T1000 (cell line): ENCODE results near the gene CCDC91.
A peak's percentile ranks its signal among the peaks of the same experiment; 100 is the strongest.

Source experiments
- DNase-seq: peaks from one replicate; lab custom pipeline; 2025; ENCODE audit warnings: mixed read lengths; lab: John Stamatoyannopoulos, UW

The CCDC91 gene

DNA sequence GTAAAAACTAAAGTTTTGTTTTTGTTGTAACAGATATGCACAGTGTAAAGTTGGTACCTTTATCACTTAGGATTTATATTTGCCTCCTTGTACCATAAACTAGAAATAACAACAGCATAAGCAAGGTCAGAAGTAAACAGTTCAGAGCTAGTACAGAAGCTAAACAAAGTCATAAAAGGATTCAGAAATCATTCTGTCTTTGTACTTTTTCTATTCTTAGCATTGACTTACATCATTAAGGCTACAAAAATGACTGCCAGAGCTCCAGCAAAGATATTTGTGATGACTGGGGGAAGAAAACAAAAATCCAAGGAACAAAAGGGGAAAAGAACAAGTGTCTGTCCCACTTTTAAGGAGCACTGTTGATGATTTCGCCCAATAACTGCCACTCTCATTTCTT, 347.2 kb downstream of the CCDC91 start:
- no peak for DNase-seq

DNA sequence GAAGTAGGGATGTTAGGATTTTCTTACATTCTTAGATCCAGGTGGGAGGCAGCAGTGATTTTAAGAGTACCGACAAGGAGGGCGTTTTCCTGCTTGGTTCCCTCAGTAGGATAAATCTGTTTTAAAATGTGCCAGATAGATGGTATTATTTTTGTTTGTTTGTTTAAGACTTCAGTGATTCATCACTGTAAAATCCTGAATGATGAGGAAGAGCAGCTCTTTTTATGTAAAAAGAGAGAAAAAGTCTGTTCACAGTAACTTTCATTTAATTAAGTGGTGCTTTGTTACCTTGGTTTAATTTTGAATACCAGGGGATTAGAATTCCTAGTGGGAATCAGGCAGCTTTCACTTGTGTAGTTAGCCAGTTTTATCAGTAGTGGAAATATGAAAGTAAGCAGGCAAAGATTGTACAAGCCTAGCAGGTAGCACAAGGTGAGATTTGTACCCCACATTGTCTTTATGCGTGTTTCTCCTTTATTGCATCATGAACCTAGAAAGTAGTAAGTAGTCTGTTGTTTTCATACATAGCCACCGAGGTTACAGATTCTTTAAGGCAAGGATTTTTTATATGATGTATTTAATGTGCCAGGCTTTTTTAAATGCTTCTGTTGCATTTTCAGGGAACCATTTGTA, 349.6 kb downstream of the CCDC91 start:
- DNase-seq: no peak

DNA sequence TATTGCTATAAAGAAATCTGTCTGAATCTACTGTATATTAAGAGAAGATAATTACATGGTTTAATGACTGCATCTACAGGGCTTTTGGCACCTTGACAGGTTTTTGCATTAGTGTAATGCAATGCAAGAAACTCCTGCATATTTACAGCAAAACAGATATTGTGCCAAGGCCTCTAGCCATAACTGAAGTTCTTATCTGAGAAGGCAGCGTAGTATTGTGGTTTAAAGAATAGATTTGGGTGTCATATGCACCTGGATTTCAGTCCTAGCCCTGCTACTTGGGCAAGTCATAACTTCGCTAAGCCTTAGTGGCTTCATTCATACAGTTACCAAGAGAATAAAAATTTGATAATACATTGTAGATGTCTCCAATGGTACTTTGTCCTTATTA, 350.1 kb downstream of the CCDC91 start:
- no peak for DNase-seq

DNA sequence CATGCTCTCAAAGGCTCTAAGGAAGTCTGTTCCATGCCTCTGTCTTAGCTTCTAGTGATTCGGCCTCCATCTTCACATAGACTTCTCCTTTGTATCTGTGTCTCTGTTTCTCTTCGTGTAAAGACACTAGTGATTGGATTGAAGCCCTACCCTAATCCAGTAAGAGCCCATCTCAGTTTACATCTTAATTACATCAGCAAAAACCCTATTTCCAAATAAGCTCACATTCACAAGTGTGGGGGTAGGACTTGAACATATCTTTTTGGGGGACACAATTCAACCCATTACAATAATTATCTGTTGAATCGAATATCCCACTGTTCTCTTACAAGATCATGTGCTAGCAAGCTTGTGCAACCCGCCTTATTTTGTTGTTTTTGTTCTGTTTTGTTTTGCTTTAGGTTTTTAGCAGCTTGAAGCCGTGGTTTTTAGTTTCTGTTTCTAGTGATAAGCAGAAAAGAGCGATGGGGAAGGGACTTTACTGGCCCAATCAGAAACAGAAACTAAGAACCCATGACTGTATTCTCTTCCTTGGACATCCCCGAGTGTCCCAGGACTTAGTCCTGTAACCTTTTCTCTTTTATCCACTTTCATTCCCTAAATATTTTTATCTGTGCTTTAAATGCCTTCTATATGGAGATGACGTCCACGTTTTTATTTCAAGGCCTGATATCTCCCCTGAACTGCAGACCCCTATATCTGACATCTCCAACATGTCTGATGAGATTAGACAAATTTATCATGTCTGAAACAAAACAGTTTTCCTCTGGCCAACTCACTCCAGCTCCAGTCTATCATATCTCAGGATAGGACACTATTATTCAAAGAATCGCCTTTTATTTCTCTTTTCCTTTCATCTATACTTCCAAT, 353.0 kb downstream of the CCDC91 start:
- no peak for DNase-seq

DNA sequence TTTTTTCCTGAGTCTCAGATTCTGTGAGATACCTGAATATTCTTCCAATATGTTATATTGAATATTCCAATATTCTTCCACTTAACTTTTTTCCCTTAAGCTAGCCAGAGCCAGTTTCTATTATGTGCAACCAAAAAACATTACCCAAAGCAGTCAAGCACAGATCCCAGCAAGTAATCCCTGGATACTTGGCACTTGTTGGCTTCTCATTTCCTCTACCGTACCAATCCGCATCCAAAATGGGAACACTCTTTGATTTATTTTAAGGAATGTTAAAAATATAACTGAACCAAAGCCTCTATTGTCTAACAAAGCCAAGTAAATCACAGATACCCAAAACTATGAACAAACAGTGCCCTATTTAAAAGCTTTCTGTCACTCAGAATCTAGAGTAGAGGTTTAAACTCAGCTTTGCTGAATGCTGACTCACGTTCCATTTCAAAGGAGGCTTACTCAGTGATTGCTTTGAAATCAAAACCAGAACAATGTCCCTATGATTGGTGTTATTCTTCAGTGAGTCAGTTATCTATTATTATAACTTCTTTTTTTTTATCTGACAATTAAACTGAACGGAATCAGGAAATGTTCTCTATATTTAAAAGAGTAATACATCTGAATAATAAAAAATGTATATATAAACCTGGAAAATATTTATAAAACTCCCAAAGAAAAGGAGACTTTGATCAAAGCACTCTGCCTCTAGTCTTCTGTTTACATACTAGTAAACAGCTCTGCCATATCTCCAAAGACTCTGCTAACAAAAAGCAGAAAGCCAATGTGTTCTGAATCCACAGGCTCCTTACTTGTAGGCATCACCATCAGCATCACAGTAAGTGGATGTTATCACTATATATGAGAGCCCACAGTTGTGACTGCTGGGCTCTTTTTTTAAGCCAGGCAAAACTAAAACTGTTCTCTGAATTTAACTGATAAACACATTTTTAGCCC, 360.8 kb downstream of the CCDC91 start:
- DNase-seq: no peak

DNA sequence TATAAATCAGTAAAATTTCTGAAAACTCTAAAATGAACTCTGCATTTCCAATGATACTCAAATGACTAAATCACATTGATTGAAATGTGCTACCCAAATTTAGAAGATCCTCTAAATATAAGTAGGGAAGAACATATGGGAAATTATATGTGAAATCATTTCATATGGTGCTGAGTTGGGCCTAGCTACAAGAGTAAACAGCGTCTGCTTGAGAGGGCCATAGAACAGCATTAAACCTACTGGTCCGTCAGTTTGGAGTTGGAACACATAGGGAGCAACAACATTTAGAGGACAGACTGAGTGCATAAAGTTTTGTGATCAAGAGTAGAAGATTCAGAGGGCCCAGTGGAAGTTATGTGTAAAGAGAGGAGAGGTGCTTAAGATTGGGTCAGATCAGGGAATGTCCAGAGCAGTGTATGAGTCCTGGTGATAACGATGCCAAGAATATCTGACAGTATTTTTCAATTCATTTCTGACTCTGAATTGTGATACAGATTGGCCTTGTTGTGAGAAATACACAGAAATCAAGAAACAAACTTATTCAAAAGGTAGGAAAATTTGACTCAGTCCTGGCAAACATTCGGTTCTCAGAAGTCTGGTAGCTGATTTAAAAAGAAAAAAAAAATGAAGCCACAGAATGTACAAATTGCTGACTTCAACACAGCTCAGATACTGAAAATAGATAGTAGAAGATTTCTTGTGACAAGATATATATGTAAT, 362.2 kb downstream of the CCDC91 start:
- DNase-seq: no peak

DNA sequence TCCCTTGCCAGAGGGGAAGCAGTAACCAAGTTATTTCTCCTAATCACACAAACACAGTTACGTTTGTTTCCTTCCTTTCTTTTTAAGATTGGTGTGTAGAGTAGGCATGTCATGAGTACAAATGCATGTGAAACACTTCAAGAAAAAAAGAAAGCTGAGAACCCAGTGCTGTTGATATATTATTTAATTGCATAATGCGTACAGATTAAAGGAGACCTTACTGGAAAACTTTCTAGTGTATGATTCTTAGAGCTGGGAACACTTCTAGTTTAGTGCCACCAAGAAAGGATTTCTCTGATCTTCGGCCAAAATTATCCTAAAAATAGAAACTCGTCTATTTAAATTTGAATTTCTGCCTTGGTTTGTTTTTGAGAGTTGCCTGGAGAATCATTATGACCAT, 365.5 kb downstream of the CCDC91 start:
- DNase-seq: no peak

DNA sequence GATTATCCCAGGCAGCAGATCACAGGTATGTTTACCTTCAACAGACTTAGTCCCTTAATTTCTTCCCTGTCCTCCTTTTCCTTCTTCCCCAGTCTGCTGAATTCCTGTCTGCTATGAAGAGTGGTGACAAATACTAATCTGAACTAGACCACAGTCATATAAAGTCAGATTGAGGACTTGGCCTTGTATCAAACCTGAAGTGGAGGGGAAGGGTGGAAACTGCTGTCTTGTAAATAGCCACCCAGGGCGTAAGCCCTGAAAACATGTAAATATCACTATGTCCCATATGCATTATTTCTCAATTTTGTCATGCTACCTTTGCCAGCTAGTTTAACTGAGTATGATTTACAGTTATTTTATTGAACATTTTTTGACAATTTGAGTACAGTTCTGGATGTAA, 368.0 kb downstream of the CCDC91 start:
- no peak for DNase-seq

DNA sequence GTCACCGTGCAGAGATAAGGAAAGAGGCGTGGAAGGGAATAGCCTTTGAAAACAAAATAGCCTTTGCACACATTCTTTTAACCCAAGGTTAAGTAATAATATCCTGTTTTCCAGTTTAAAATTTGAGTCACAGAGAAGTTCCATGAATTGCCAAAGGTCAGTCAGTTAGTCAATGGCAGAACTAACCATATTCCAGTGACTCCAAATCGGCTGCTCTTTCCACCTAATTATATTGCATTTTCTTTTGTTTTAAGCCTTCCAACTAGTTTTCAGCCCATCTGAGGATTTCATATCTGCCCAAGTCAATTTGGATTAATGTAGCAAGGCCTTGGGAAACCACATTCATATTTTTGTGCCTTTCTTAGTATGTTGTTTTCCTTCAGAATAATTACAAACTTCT, 373.0 kb downstream of the CCDC91 start:
- no peak for DNase-seq

DNA sequence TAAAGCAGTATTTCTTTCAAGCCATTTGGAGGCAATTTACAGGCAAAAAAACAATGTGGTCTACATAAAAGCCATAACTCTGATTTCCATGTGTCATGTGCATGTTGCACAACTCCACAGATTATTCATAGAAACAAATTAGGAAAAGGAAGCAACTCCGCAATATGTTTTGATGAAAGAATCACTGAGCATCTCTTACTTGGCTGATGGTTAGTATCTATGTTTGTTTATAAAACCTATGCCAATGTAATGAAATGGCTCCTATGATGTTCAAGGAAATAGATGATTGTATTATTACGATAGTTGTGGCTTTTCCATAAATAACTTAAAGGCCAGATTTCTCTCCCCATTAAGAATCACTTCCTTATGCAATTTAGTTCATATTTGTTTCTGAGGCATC, 373.7 kb downstream of the CCDC91 start:
- DNase-seq: no peak

DNA sequence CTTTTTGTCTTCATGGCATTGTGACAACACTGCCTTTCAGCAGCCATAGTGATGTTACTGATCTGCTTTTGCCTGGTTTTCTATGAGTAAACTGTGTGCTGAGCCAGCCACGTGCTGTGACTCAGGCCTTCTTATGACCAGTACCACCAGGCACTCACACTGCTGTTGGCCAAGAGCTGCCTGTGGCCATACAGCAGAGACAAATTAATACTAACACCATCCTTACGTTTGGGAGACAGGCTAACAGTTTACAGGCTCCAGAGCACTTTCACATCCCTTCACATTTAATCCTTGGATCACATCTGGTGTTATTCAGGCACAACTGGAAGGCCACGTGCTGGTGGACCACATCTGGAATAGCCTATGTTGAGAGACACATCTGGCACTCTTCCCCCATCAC, 377.9 kb downstream of the CCDC91 start:
- peak; percentile 39 for DNase-seq

DNA sequence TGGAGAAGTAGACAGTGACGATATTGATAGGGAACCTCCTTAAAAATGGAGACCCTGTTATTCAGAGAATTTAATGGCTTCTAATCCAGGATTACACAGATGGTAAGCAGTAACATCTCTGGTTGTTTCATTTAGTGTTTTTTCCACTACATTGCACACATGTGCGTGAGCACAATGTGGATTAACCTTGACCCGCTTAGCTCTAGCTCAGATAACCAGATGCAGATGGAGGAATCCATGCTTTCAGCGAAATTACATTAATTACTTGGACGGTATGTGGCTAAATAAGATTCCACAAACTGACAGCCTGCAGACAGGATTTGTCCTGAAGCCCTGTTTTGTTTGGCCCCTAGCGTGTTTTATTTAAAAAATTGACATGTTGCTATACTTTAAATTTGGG, 378.4 kb downstream of the CCDC91 start:
- DNase-seq: no peak

DNA sequence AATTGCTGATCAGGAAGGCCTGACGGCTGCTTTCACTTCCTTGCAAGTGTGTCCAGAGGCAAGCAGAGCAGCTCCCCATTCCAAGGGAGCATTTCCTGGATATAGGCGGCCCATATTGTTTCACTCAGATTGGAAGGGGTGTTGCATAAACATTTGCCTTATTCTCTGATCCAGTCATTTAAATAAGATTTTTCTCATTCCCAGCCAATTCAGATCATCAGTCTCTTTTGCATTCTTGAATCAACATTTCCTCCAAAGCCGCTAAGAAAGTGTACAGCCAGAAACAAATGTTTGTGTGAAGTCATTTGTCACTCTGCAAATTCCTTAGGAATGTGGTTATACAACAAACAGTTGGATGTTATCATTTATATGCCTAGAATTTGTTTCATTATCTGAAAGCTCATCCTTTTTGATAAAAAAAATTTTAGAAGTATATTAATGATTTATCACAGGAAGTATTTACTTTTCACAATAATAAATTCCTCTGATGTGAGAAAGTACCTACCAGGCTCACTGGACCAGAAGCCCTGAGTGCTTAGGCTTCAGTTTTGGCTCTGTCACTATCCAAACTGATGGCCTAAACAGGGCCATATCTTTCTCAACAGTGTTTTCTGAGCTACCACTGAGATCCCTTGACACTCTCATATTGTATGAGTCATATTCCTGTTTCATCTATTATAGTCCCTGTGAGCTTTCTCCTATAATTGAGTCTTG, 379.6 kb downstream of the CCDC91 start:
- no peak for DNase-seq

DNA sequence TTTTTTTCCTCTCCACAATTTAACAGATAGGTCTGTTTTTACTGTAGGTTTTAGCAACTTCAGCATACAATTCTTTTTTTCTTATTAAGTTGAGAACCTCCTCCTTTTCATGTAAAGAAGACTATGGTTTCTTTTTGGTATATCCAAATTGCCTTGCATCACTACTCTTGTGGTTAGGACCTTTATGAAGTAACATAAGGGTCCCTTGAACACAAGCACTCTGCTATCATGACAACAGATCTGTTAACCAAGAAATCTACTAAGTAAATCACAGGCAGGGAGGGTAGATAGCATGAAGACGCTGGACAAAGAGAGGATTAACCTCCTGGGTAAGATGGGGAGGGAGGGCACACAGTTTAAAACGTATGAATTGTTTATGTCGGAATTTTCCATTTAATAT, 380.6 kb downstream of the CCDC91 start:
- no peak for DNase-seq

DNA sequence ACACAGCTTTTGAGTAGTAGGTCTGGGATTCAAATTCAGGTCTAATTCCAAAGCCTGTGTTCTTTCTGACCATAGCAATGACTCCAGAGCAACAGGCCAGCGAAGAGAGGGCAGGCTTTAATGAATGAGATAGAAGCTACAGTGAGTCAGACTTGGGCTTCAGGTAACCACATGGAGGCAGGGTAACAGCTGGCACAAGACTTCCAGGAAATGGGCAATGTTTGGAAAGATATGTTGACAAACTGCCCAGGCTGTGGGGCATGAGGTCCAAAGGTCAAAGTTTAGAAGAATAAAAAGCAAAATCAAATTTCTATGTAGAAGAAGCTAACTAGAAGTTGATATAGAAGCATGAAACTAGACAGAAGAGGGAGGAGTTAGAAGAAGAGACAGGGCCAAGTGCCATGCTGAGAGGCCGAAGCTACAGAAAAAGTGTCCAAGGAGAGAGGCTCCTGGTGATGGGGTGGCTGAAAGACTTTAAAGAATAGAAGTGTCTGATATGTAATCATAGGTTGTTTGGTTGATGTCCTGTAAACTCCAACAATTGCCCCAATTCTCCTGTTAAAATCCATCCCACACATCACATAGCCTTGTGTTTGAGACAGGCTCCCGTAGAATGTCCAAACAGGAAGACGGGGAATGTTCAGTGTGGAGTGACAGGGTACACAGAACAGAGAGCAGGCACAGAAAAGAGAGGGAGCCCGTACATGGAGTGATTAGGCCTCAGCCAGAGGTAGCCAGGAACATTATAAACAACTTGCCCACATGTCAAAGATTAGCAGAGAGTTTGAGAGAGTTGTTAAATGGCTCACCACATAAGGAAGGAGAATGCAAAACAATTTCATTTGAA, 384.7 kb downstream of the CCDC91 start:
- no peak for DNase-seq

DNA sequence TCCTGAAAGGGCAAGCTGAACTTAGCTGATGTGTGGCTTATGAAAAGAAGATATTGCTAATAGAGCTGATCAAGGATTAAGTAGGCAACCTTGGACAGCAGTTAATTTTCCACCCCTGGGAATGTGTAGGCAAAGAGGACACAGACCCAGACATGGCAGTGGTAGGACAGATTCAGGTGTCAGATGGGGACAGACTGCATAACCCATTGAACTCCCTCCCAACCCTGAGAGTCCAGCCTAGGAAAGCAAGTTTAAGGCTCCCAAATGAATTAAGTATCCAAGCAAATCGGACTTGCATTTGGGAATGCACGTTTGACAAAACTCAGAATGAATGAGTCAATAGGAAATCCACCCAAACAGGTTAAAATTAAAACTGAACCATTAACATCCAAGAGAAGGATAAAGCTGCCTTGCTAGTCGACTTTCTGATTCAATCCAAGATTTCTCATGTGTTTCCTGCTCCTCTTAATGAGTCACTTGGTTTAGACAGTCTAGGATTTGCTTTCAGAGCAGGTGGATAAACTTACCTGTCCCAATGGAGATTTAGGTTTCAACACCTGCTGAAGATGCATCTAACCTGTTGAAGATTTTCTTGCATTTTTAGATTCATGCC, 385.4 kb downstream of the CCDC91 start:
- no peak for DNase-seq

DNA sequence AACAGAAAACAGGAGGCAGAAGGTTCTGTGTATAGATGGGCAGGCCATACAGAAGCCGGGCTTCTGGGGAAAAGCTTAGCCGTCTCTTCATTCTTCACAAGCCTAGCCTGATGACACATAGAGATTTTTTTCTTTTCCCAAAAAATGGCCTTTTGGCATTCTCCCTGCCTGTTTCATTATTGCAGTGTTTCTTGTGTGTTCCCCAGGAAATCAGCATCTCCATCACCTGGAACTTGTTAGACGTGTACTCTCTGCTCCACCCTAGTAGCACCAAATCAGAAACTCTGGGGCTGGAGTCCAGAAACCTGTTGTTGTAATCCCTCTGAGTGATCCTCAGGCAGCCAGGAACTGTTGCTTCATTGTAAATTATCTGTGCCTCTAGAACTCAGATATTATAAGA, 388.1 kb downstream of the CCDC91 start:
- DNase-seq: no peak

DNA sequence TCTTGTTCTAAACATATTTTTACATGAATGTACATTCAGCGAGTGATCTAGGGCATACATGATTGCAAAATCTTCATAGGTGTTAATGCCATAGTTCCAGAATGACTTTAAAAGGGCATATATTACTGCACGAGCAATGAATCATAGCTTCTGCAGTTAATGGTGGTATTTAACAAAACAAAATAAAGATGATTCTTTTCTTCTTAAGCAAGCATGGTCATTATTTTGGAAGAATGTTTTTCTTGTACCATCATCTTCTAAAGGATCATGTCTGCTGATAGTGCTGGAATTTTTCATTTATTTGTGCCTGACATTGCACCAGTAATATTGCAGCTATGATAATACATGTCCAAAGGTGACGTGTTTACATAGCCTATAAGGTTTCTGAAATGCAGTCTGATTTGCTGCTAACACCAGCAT, 388.6 kb downstream of the CCDC91 start:
- no peak for DNase-seq

DNA sequence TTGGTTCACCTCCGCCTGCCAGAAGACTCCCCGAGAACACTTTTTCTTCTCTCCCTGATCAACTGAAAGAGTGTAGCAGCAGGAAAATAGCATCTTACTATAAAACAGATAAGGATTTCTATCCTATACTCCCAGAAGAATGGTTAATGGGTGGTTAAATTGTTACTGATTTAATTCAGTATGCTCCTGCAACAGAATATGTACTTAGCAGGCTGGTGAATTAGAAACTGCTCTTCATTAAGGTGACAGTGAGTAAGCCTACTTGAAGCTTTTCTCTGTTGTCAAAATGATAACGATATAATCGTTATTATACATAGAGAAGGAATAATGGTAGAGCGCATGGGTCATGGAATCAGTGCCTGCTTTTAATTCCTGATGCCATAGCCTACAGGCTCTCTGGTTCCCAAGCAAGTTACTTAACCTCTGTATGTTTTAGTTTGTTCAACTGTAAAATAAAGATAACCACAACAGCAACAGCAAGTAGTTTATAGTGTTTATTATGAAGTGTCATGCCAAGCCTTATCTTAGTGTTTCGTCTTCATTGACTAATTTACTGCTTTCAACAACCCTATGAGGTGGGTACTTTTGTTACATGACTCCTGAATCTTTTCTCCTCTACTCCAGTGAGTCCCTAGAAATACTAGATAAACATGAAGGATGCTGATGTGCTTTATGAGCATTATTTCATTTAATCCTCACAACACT, 392.6 kb downstream of the CCDC91 start:
- no peak for DNase-seq
